Left kidney (tissue), 2 donors: ENCODE data around the gene ITGA11. TPM values are rescaled to one million over a fixed set of nuclear protein-coding genes. Genes with fewer than 3 reads are reported as not detected.
"Not testable (repeated sequence)": the region's sequence is repeated elsewhere in the genome, so short reads cannot be mapped to it uniquely, and the experiment has no call there.

Source experiments
- DNase-seq: peaks from one replicate; pipeline ENCODE4 v3.0.0-alpha.2; 2013
- polyA plus RNA-seq: library from polyadenylated mRNA; unstranded; fragments of 120-200 nt; gene quantifications from one replicate; pipeline ENCODE4 v1.2.1, GENCODE V29; 2013; ENCODE audit not compliant: insufficient read length

Gene ITGA11
- polyA plus RNA-seq, 1 donor, result 3.6 TPM

GRCh38 chr15:68410466-68411342, 21.3 kb downstream of the ITGA11 start:
- DNase-seq, result no peak

GRCh38 chr15:68409736-68410370, 22.1 kb downstream of the ITGA11 start:
- no peak for DNase-seq

GRCh38 chr15:68408971-68409370, 23.0 kb downstream of the ITGA11 start:
- DNase-seq, result no peak

GRCh38 chr15:68407886-68408881, 23.8 kb downstream of the ITGA11 start:
- DNase-seq, result no peak

GRCh38 chr15:68407141-68407885, 24.6 kb downstream of the ITGA11 start:
- DNase-seq, result no peak

- DNase-seq, result no peak
Observed at GRCh38 chr15:68405378-68406250, 26.3 kb downstream of the ITGA11 start.

- DNase-seq, result no peak
Observed at GRCh38 chr15:68404056-68404798, 27.7 kb downstream of the ITGA11 start.

- DNase-seq, result no peak
Observed at GRCh38 chr15:68403161-68403941, 28.6 kb downstream of the ITGA11 start.

GRCh38 chr15:68402432-68403160, 29.4 kb downstream of the ITGA11 start:
- no peak for DNase-seq

- DNase-seq, result no peak
Observed at GRCh38 chr15:68401496-68402431, 30.2 kb downstream of the ITGA11 start.

GRCh38 chr15:68400066-68400456, 31.9 kb downstream of the ITGA11 start:
- no peak for DNase-seq

- no peak for DNase-seq
Observed at GRCh38 chr15:68399096-68400065, 32.6 kb downstream of the ITGA11 start.

GRCh38 chr15:68397999-68398398, 34.0 kb downstream of the ITGA11 start:
- DNase-seq, result not testable (repeated sequence)

GRCh38 chr15:68396068-68396467, 35.9 kb downstream of the ITGA11 start:
- no peak for DNase-seq

GRCh38 chr15:68391121-68391520, 40.8 kb downstream of the ITGA11 start:
- no peak for DNase-seq
